BJ (cell line): ENCODE data around the gene ANKRD34A. TPM values are rescaled to one million over a fixed set of nuclear protein-coding genes. Genes with fewer than 3 reads are reported as not detected.

Experiments
- CTCF ChIA-PET: fragments of 350-600 bp; formaldehyde crosslinking; extraction: SDS; loops from one replicate; lab custom pipeline; 2021; ENCODE audit warnings: antibody characterized with exemption, inconsistent platforms; lab: Yijun Ruan, JAX
- POLR2A ChIA-PET: fragments of 300-600 bp; sonication (Branson Sonifier 250); formaldehyde crosslinking; extraction: SDS; loops from one replicate; lab custom pipeline; 2021; ENCODE audit warnings: antibody characterized with exemption; lab: Charles Lee
- DNase-seq: peaks from one replicate; pipeline ENCODE4 v3.0.0-alpha.2; 2011; ENCODE audit warnings: low read depth
- H3K27me3 ChIP-seq: 2 replicates; pipeline ENCODE4 v1.6.0; 2011; ENCODE audit warnings: low read length; ENCODE audit not compliant: control insufficient read depth, insufficient read depth
- H3K36me3 ChIP-seq: 2 replicates; pipeline ENCODE4 v1.5.1; 2011; ENCODE audit warnings: low read length; ENCODE audit not compliant: control insufficient read depth, insufficient read depth
- H3K4me3 ChIP-seq: 2 replicates; pipeline ENCODE4 v1.5.1; 2011; ENCODE audit warnings: low read depth, mild to moderate bottlenecking, control low read depth, low read length
- CTCF ChIP-seq: IDR thresholded peaks from 2 replicates; pipeline ENCODE4 v1.5.1; 2011; ENCODE audit warnings: low read depth, mild to moderate bottlenecking, control low read depth, inconsistent platforms, low read length, moderate library complexity; ENCODE audit not compliant: insufficient read depth
- polyA plus RNA-seq: library from polyadenylated mRNA; depleted of rRNA; stranded (reverse); fragments of >200 nt; gene quantifications from 2 replicates; pipeline ENCODE4 v1.2.3, GENCODE V29; 2011

The ANKRD34A gene
- polyA plus RNA-seq, 1 experiment, result 1.3 TPM

DNA sequence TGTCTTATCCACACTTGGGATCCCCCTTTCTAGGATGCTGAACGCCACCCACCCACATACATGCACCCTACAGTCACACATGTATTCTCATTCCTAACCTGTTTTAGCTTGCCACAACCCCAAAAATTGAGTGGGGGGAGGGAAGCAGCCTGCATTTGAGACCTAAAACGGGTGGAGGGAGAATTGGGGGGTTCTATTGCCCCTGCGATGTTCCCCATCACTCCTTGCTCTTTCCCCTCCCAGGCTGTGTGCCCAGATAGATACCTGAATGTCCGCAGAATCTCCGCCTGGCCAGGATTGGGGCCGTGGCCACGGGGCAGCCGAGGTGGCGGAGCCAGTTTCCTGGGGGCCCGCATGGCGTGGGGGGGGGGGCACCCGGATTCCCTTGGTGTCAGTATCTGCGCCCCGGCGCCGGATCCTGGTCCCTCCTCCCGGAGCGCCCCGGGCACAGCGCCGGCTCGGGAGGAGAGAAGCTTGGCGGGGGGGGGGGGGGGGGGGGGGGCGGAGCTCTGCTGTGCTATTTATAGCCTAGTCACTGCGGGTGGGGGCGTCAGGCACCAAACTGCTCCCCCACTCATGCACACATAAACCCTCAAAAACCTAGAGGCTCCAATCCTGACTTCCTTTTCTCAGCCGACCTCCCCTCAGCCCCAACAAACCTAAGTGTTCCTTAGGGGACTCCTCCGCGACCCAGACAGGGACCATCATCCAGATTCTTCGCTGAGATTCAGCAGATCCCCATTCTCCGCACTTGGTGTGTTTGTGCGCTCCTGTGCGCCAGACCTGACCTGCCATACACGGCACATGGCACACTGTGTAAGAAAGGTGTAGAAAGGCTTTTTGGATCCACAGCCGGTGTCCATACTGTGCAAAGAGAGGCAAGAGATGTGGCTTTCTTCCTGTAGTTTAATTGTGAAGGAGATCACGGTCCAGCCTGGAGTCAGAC, 1.9 kb downstream of the ANKRD34A start:
- no peak for DNase-seq
- CTCF ChIA-PET, result interaction anchor here (0.6 to 3.4 kb wide), 7 partner anchors 13 to 117 kb away, joined by 3 to 32 read pairs (median 7); partner anchors contain the start of genes NUDT17 and RBM8A

DNA sequence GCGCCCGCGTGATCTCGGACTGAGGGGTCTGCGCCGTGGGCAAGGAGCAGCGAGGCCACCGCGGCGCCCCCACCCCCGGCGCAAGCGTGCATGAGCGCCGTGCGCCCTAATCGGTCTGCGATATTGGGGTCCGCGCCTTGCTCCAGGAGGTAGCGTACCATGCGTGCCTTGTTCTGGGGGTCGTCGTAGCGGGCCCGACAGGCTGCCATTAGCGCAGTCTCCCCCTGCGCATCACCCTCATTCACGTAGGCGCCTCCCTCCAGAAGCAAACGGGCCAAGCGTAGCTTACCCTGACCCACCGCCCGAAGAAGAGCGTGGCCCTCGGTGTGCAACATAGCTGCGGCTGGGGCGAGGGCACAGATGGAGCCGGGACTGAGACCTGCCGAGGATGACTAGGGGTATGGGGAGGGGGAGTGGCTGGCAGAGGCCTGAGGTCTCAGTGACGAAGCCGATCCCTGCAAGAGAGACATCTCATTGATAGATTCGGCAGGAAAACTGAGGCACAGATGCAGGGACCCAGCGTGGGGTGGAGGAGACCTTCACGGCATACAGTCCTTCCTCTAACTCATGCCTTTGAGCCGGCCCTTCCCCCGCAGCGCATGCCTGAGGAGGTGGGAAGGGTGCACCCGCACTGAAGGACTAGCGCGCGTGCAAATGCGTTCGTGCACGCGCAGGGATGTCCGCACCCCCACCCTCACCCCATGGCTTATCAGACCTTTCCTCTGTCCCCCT, 2.8 kb downstream of the ANKRD34A start:
- Histone ChIP-seq H3K36me3 (no peaks in the 10 kb centered on the region), H3K4me3 (peak overlapping the region; percentile 53), H3K27me3 (no peaks in the 10 kb centered on the region)
- TF ChIP-seq CTCF, result no peak
- POLR2A ChIA-PET, result no interaction called here
- no peak for DNase-seq
- CTCF ChIA-PET, result interaction anchor here (2.3 to 3.4 kb wide), 3 partner anchors 17 to 116 kb away, joined by 7 to 32 read pairs (median 9); partner anchors contain the start of gene NUDT17

More for the DNA sequence above, 1.9 kb downstream of the ANKRD34A start:
- Histone ChIP-seq H3K27me3 (no peaks in the 10 kb centered on the region), H3K4me3 (peak overlapping the region; percentile 53), H3K36me3 (no peaks in the 10 kb centered on the region)
- POLR2A ChIA-PET, result interaction anchor here (1.0 kb wide), 1 partner anchor 27 kb away, joined by 3 read pairs; no protein-coding TSS in a partner anchor
- no peak for TF ChIP-seq CTCF

DNA sequence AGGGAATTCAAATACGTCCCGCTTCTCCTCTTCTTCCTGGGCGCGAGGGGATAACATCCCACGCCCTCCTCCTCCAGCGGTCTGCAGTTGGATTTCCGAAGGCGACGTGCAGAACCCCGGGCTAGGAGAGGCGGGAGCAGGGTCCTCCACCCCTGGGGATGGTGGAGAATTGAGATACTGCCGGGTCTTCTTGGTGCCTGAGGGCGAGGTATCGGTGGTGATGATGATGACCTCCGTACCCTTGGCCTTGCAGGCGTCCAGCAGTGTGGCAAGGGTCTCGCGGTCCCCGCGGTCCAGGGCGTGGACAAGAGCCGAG, 3.3 kb downstream of the ANKRD34A start:
- H3K36me3 ChIP-seq, result no peaks in the 10 kb centered on the region
- TF ChIP-seq CTCF, result no peak
- no peak for DNase-seq
- ChIA-PET CTCF (no interaction called here), POLR2A (no interaction called here)
- H3K27me3 ChIP-seq, result no peaks in the 10 kb centered on the region
- peak overlapping the region; percentile 53 for H3K4me3 ChIP-seq

DNA sequence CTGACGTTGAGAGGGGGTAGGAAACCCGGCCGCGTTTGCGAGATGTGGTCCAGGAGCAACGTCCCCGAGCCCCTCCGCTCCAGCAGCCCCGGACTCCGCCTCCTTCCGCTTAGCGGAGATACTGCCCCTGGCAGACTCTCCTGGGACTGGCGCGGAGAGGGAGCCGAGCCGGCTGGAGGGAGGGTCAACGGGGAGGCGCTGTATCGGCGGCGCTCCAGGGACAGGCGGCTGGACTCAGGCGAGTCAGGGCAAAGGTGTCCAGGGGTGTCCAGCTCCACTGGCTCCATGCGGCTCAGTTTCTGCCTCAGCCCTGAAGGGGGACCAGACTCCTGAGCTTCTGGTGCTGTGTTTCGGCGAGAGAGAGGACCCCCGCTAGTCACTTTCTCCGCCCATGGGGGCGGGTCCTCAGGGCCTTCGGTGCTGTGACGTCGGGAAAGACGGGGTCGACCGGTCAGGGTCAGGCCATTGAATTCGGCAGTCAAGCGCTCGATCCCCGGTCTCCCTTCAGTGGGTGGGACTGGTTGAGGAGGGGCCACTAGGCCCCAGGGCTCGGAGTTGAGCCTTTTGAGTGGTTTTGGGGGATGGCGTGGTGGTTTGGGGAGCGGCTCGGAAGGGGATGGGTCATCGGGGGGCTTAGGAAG, 3.8 kb downstream of the ANKRD34A start:
- peak; percentile 45 for TF ChIP-seq CTCF
- CTCF ChIA-PET, result interaction anchor here (1.2 to 1.3 kb wide), 2 partner anchors 17 to 62 kb away, joined by 3 read pairs; no protein-coding TSS in a partner anchor
- POLR2A ChIA-PET, result interaction anchor here (0.6 kb wide), 1 partner anchor 27 kb away, joined by 3 read pairs; no protein-coding TSS in a partner anchor
- no peaks in the 10 kb centered on the region for H3K27me3 ChIP-seq
- H3K4me3 ChIP-seq, result peak overlapping the region; percentile 53
- no peaks in the 10 kb centered on the region for H3K36me3 ChIP-seq
- no peak for DNase-seq
